HG02678 (cell line): Measurements from ENCODE around the gene SPAG4.
A peak's percentile ranks its signal among the peaks of the same experiment; 100 is the strongest.

Experiments used
- ATAC-seq: cut with Tn5 transposase; IDR thresholded peaks from one replicate; pipeline ENCODE4 v1.9.1; 2021; ENCODE audit warnings: mild to moderate bottlenecking, moderate library complexity; ENCODE audit not compliant: unreplicated experiment

SPAG4 gene

GRCh38 chr20:35615667-35616464 is at the start of gene SPAG4:
Gene SPAG4 (plus strand): TSS chr20:35615829. CDS start chr20:35616004, 175 bp downstream.
- ATAC-seq, result peak; percentile 71

DNA sequence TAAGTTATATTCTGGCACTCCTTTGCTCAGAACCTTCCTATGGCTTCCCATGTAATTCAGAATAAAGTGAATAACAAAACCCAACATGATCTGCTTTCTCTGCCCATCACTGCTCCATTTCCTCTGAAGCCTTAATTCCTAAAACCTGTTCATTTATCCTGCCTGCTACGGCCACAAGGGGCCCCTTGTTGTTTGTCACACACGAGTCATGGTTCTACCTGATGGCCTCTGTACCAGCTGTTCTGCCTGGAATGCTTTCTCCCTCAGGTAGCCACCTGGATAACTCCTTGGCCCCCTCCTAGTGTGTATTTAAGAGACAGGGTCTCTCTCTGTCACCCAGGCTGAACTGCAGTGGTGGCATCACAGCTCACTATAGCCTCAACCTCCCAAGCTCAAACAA is 47.0 kb upstream of the SPAG4 start:
- ATAC-seq, result no peak

GRCh38 chr20:35571555-35571954 is 44.1 kb upstream of the SPAG4 start:
- no peak for ATAC-seq

DNA sequence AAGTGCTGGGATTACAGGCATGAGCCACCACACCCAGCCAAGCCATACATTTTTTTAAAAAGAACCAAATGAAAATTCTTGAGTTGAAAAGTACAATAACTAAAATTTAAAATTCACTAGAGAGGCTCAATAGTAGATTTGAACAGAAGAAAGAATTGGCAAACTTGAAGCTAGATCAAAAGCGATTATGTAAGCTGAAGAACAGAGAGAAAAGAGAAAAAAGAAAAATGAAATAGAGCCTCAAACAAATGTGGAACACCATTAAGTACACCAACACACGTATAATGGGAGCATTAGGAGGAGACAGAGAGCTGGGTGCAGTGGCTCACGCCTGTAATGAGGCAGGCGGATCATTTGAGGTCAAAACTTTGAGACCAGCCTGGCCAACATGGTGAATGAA is 42.8 kb upstream of the SPAG4 start:
- ATAC-seq, result no peak

GRCh38 chr20:35575958-35576357 is 39.7 kb upstream of the SPAG4 start:
- ATAC-seq, result no peak

- no peak for ATAC-seq
These were observed 38.8 kb upstream of the SPAG4 start for GRCh38 chr20:35576816-35577215.

- no peak for ATAC-seq
These were observed 37.2 kb upstream of the SPAG4 start for GRCh38 chr20:35578469-35578868.

DNA sequence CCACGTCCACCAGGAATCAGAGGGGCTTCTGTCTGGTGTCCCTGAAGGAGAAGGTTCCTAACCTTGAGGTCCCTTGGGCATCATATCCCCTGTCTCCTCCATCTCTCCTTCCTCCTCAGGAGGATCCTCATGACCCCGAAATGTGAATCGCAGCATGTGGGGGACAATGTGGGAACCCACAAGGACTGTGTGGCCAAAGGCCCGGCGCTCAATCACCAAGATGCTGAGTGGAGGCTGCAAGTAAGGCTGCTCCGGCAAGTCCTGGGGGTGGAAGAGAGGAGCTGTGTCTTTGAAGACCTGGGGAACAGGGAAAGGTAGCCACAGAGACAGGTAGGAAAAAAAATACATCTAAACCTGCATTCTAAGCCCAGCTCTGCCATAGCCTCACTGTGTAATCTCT is 36.4 kb upstream of the SPAG4 start:
- no peak for ATAC-seq

DNA sequence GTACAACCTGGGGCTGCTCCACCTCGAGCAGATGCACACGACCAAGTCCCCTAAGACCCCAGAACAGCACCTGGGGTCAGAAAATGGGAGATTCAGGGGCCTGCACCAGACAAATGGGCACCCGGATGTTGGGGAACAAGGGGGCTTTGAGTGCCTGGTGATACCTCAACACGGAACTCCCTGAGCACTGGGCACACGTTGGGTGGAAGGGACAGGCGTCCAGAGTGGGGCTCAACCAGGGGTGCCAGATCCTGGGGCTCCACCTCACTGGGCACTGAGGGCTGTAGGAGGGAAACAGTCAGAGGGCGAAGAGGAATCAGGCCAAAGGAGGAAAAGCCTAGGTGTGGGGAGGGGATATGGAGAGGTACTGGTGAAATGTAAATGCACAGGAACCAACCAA is 33.5 kb upstream of the SPAG4 start:
- ATAC-seq, result no peak

- ATAC-seq, result no peak
These were observed 32.8 kb upstream of the SPAG4 start for GRCh38 chr20:35582741-35583404.

DNA sequence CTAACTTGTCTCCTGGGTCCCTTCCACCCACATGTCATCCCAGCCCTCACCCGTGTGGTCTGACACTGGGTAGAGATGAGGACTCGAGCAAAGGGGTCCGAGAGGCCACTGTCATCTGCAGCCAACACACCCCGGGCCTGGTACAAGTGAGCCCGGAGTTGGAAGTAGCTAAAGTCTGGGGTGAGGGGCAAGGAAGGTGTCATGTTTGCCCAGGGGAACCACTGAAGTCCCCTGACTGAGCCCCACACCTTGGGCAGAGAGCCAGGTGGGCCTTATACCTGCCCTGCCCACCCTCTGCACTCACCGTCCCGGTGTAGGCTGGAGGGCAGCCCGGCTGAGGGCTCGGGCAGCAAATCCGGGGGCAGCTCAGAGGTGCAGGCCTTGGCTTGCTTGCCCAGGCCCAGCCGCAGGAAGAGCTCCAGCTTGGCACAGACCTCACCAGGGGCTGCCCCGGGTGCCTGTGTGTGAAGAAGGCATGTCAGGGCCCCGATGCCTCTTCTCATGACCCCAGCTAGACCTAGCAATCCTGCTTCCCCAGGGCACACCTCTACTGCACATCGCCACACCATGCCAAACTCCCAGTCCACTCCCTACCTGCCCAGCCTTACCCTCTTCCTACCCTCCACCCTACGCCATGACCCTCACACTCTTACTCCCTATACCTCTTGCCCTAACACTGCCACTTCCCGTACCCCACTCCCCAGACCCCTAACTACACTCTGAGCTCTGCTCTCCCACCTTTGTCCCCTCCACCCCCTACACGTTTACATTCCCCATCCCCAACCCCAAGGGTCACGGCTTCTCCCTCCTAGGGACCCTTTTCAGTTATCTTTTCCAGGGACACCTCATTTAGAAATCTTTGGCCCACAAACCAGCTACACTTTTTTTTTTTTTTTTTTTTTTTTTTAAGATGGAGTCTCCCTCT is 31.7 kb upstream of the SPAG4 start:
- no peak for ATAC-seq

DNA sequence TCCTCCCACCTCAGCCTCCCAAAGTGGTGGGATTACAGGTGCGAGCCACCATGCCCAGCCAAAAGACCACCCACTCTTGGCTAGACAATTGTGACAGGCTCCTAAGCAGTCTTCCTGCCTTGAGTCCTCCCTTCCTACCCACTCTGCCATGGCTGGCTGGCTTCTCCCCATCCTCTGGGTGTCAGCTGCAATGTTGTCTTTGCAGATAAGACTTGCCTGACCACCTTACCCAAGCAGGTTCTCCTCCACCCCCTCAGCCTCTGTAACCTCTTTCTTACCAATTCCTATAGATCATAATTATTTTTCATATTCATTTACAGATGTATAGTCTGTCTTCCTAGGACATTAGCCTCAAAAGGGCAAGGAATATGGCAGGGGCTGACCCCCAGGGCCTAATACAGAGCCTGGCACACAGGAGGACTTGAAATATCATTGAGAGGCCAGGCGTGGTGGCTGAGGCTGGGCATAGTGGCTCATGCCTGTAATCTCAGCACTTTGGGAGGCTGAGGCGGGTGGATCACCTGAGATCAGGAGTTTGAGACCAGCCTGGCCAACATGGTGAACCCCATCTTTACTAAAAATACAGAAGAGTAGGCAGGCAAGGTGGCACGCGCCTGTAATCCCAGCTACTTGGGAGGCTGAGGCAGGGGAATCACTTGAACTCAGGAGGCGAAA is 28.7 kb upstream of the SPAG4 start:
- ATAC-seq, result no peak

- ATAC-seq, result no peak
These were observed 28.2 kb upstream of the SPAG4 start for GRCh38 chr20:35587436-35587835.

- no peak for ATAC-seq
These were observed 27.2 kb upstream of the SPAG4 start for GRCh38 chr20:35588397-35588796.

DNA sequence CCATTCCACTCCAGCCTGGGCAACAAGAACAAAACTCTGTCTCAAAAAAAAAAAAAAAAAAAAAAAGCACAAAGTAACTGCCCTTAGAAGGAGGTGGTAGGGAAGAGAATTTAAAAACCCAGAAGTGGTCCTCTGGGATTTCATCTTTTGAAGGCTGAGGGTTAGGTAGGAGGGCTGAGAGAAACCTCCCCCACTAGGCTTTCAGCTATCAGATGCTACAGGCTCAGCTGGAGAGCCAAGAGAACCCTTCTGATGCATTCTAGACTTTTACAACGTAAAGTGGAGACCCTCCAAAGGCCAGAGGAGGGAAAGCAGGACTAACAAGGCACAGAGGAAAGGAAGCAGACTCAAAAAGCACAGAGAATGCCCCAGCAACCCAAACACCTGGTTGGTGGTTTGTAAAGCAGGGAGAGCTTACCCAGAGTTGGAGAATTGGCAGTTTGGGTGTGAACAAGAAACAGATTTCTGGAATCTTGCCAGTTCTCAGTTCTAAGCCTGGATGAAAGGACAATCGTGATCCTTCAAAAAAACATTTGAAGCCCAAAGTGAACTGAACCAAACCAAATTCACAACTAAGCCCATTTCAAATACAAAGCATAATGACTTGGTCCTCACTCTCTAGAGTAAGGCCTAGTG is 23.2 kb upstream of the SPAG4 start:
- no peak for ATAC-seq

GRCh38 chr20:35595456-35595855 is 20.2 kb upstream of the SPAG4 start:
- ATAC-seq, result no peak

- no peak for ATAC-seq
These were observed 19.7 kb upstream of the SPAG4 start for GRCh38 chr20:35595901-35596300.

DNA sequence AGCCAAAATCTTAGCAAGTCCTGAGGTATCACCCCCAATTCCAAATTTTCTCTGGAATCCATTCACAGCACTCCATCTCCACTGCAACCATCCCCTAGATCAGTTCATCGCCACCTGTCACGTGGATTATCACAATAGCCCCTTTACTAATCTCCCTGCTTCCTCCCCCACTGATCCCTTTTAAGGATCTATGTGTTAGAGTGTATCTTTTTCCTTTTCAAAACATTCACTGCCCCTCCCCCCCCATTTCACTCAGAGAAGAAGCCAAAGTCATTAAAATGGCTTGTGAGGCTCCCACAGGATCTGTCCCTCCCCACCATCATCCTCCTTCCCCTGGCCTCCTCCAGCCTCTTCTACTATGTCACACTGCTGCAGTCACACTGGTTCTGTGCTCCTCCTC is 18.4 kb upstream of the SPAG4 start:
- no peak for ATAC-seq

GRCh38 chr20:35598476-35598875 is 17.2 kb upstream of the SPAG4 start:
- ATAC-seq, result no peak
